HepG2 (cell line): ENCODE data around the gene PIR. TPM values are rescaled to one million over a fixed set of nuclear protein-coding genes. Genes with fewer than 3 reads are reported as not detected.

ENCODE experiments used
- ATAC-seq: fragments of 200-7000 bp; cut with Tn5 transposase; 3 replicates; pipeline ENCODE4 v1.9.1; 2020; ENCODE audit warnings: mild to moderate bottlenecking, moderate library complexity
- BruUV-seq: library from RNA; stranded (reverse); fragments of 400-500 nt; replicated peaks from 2 replicates; lab custom pipeline; 2021; lab: Mats Ljungman, UMichigan
- CTCF ChIA-PET: fragments of 300-600 bp; formaldehyde crosslinking; extraction: SDS; loops from one replicate; lab custom pipeline; 2021; ENCODE audit warnings: low total read pairs, inconsistent platforms, low intra/inter-chr PET ratio; lab: Yijun Ruan, JAX
- POLR2A ChIA-PET: fragments of 350-600 bp; sonication (Branson Sonifier 250); formaldehyde crosslinking; loops from one replicate; lab custom pipeline; 2020; ENCODE audit warnings: antibody characterized with exemption, inconsistent platforms; lab: Yijun Ruan, JAX
- DNase-seq: peaks from one replicate; pipeline ENCODE4 v3.0.0-alpha.2; 2015; ENCODE audit warnings: low spot score
- FAIRE-seq: peaks from 3 replicates; lab custom pipeline; 2011; peaks lifted over from hg19 to GRCh38; lab: Jason Lieb, UNC
- H2AFZ ChIP-seq: one replicate; pipeline ENCODE4 v1.6.1; 2011; ENCODE audit warnings: low read length, inconsistent platforms
- H3K27ac ChIP-seq: fragments of 300-600 bp; 3 replicates; pipeline ENCODE4 v1.8.0; 2011; ENCODE audit warnings: mixed run types, mild to moderate bottlenecking, mixed read lengths, low read length, inconsistent platforms; ENCODE audit not compliant: insufficient read depth; ENCODE audit errors: extremely low read length
- H3K27me3 ChIP-seq, 2 experiments: fragments of 200-600 bp in 1 of 2; 2 replicates in 1 of 2; 3 replicates in 1 of 2; pipeline versions ENCODE4 v1.6.0 to v1.8.0; 2011; ENCODE audit warnings: low read length in 2 of 2, mild to moderate bottlenecking in 2 of 2, moderate library complexity in 2 of 2, inconsistent platforms in 1 of 2; ENCODE audit not compliant: insufficient read depth in 2 of 2, control insufficient read depth in 1 of 2
- H3K36me3 ChIP-seq, 2 experiments: fragments of 200-600 bp in 1 of 2; replicated peaks in 1 of 2; 2 replicates in 1 of 2; 3 replicates in 1 of 2; pipeline versions ENCODE4 v1.5.1 to v1.8.0; 2011; ENCODE audit warnings: low read length in 2 of 2, inconsistent platforms in 1 of 2; ENCODE audit not compliant: insufficient read depth in 2 of 2, control insufficient read depth in 1 of 2
- H3K4me1 ChIP-seq: 2 replicates; pipeline ENCODE4 v1.5.1; 2012; ENCODE audit warnings: low read length, inconsistent platforms; ENCODE audit not compliant: insufficient read depth
- H3K4me2 ChIP-seq: 2 replicates; pipeline ENCODE4 v1.6.0; 2011; ENCODE audit warnings: low read depth, low read length, inconsistent platforms
- H3K4me3 ChIP-seq, 3 experiments: fragments of 200-600 bp in 1 of 3; sonication (generic), shearing (Covaris generic) in 1 of 3; replicated peaks in 1 of 3; 2 replicates each; pipeline ENCODE4 v1.5.1; 2011 to 2016; ENCODE audit warnings: low read length in 3 of 3, inconsistent platforms in 2 of 3, low read depth in 2 of 3, mild to moderate bottlenecking in 2 of 3, control low read depth in 1 of 3, mixed read lengths in 1 of 3; ENCODE audit not compliant: insufficient read depth in 1 of 3
- H3K79me2 ChIP-seq: one replicate; pipeline ENCODE4 v1.6.1; 2011; ENCODE audit warnings: low read length, inconsistent platforms; ENCODE audit not compliant: insufficient read depth
- H3K9ac ChIP-seq: 2 replicates; pipeline ENCODE4 v1.6.0; 2011; ENCODE audit warnings: mild to moderate bottlenecking, low read depth, low read length, inconsistent platforms; ENCODE audit not compliant: insufficient read depth
- H3K9me3 ChIP-seq: 2 replicates; pipeline ENCODE4 v1.5.1; 2012; ENCODE audit warnings: mild to moderate bottlenecking, low read length
- H4K20me1 ChIP-seq: 2 replicates; pipeline ENCODE4 v1.6.0; 2011; ENCODE audit warnings: inconsistent platforms, mild to moderate bottlenecking, low read length, moderate library complexity; ENCODE audit not compliant: insufficient read depth
- EZH2 ChIP-seq: conservative IDR thresholded peaks from 2 replicates; pipeline ENCODE4 v1.6.1; 2012; ENCODE audit warnings: mild to moderate bottlenecking, low read depth, low read length, moderate library complexity
- FOXA1 ChIP-seq, 2 experiments: fragments of 450-650 bp in 1 of 2; sonication (generic) in 1 of 2; formaldehyde crosslinking in 1 of 2; IDR thresholded peaks; 2 replicates each; pipeline versions ENCODE4 v1.4.0 to v1.6.1; 2016 to 2020; ENCODE audit warnings: missing genetic modification reagents in 1 of 2
- MED13 ChIP-seq: sonication (generic); formaldehyde crosslinking; IDR thresholded peaks from 2 replicates; pipeline ENCODE4 v1.5.0; 2020; ENCODE audit warnings: missing genetic modification reagents
- MYPOP ChIP-seq: sonication (generic); formaldehyde crosslinking; IDR thresholded peaks from 2 replicates; pipeline ENCODE4 v1.8.1; 2023; ENCODE audit warnings: mild to moderate bottlenecking, moderate library complexity, missing genetic modification reagents
- PATZ1 ChIP-seq: sonication (generic); formaldehyde crosslinking; IDR thresholded peaks from 2 replicates; pipeline ENCODE4 v1.4.0; 2020; ENCODE audit warnings: missing genetic modification reagents
- RARG ChIP-seq: sonication (generic); formaldehyde crosslinking; IDR thresholded peaks from 2 replicates; pipeline ENCODE4 v1.4.0; 2020; ENCODE audit warnings: low read depth, mild to moderate bottlenecking, missing genetic modification reagents
- TIGD3 ChIP-seq: sonication (generic); formaldehyde crosslinking; IDR thresholded peaks from 2 replicates; pipeline ENCODE4 v1.5.1; 2020; ENCODE audit warnings: mild to moderate bottlenecking, missing genetic modification reagents, borderline replicate concordance
- ZBTB26 ChIP-seq: IDR thresholded peaks from 2 replicates; pipeline ENCODE4 v1.6.1; 2016; ENCODE audit warnings: missing compliant biosample characterization, missing genetic modification reagents, borderline replicate concordance
- ZNF205 ChIP-seq: IDR thresholded peaks from 2 replicates; pipeline ENCODE4 v1.6.1; 2018; ENCODE audit warnings: missing biosample characterization, missing genetic modification reagents
- ZNF432 ChIP-seq: sonication (generic); formaldehyde crosslinking; IDR thresholded peaks from 2 replicates; pipeline ENCODE4 v1.5.0; 2020; ENCODE audit warnings: missing genetic modification reagents, mild to moderate bottlenecking, borderline replicate concordance
- WGBS: methylation state at CpG from one replicate; pipeline ENCODE4 v1.1.6; 2017; ENCODE audit warnings: low lambda C conversion rate; 5-methylcytosine and 5-hydroxymethylcytosine counted together
- in situ Hi-C: cut with HindIII; loops from 2 replicates; pipeline ENCODE4 v1.10.0; 2017; ENCODE audit warnings: low pct_unique_long_range_greater_than_20kb; ENCODE audit not compliant: extremely low pct_ligation_motif_present
- intact Hi-C: fragments of 100-400 bp; cut with micrococcal nuclease; formaldehyde crosslinking; loops from one replicate; pipeline ENCODE4 v1.10.0; 2022; ENCODE audit not compliant: unreplicated experiment
- polyA plus RNA-seq, 8 experiments: library from polyadenylated mRNA; depleted of rRNA in 3 of 8; stranded (reverse) in 7 of 8; unstranded in 1 of 8; fragments of >200 nt; fragmentation: Illumina TruSeq in 4 of 8; extraction: Trizol in 4 of 8; gene quantifications; 2 replicates each; pipeline versions ENCODE4 v1.2.1 to v1.2.3, GENCODE V29; 2011 to 2016; ENCODE audit warnings: low read depth in 4 of 8, missing spikeins in 1 of 8, mixed read lengths in 1 of 8; ENCODE audit not compliant: insufficient read depth in 1 of 8
- total RNA-seq, 5 experiments: library from RNA; depleted of rRNA; stranded (reverse); fragments of >200 nt; fragmentation: Illumina TruSeq; extraction: Trizol; gene quantifications; 2 replicates each; pipeline ENCODE4 v1.2.3, GENCODE V29; 2016; ENCODE audit warnings: low read depth in 1 of 5

PIR gene
- total and polyA plus RNA-seq, 2 of the 13 experiments (the other 11 are each of a cell fraction or from before 2014, with no cell fraction given): 12.2 to 38.0 TPM

- TF ChIP-seq TIGD3 (CRISPR knock-in tag): no peak
- TF ChIP-seq RARG: no peak
- TF ChIP-seq ZNF205 (CRISPR knock-in tag): no peak
- no peak for TF ChIP-seq MYPOP (CRISPR knock-in tag)
- TF ChIP-seq MED13 (CRISPR knock-in tag): no peak
- TF ChIP-seq FOXA1 (IDR thresholded peaks at IDR 0.05): no peak
- TF ChIP-seq FOXA1 (CRISPR knock-in tag; IDR thresholded peaks at IDR 0.05): no peak
- TF ChIP-seq ZNF432 (CRISPR knock-in tag): no peak
- TF ChIP-seq, all 625 proteins: peak for 0
Observed at GRCh38 chrX:15435836-15436619, 57.1 kb downstream of the PIR start (continued).

DNA sequence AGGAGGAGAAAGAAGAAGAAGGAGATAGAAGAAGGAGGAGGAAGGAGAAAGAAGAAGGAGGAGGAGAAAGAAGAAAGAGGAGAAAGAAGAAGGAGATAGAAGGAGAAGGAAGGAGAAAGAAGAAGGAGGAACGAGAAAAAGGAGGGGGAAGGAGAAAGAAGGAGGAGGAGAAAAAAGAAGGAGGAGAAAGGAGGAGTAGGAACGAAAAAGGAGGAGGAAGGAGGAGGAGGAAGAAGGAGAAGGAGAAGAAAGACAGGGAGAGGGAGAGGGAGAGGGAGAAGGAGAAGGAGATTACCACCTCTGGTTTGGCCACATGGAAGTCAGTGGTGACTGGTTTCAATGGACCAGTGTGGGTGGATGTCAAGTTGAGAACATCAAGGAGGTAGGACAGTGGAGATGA, 58.9 kb downstream of the PIR start:
- H3K4me1 ChIP-seq: no peaks in the 10 kb centered on the region
- no peak overlapping the region for H3K9ac ChIP-seq
- no peaks in the 10 kb centered on the region for H3K36me3 ChIP-seq
- ATAC-seq (no peak), FAIRE-seq (no peak), DNase-seq (no peak)
- intact Hi-C loops (no loop called here), in situ Hi-C loops (no loop called here)
- no peaks in the 10 kb centered on the region for H3K27me3 ChIP-seq
- ChIA-PET POLR2A (no interaction called here), CTCF (no interaction called here)
- no peaks in the 10 kb centered on the region for H4K20me1 ChIP-seq
- no peak overlapping the region for H2AFZ ChIP-seq
- 95% methylated on average over 2 of the region's 2 CpGs for WGBS
- H3K4me2 ChIP-seq: no peak overlapping the region
- H3K4me3 ChIP-seq: no peak overlapping the region
- no TSS peak for BruUV-seq
- TF ChIP-seq PATZ1 (CRISPR knock-in tag): no peak
- TF ChIP-seq EZH2: no peak
- no peak for TF ChIP-seq ZBTB26 (CRISPR knock-in tag)
- no peak overlapping the region for H3K27ac ChIP-seq
- H3K79me2 ChIP-seq: no peaks in the 10 kb centered on the region
- no peaks in the 10 kb centered on the region for H3K9me3 ChIP-seq
